ENCODE data around the gene FHIT.

The FHIT gene

Small RNA genes within 50 kb of the gene (small RNA-seq; reads per million reads assigned to genes)
- gene MIR548BB (0 reads per million in 2 experiments), gene RF00012 (0.10 to 0.84 reads per million in 2 experiments)
